CMK (cell line): ENCODE measurements around the gene LTBP2.

ENCODE experiments used
- DNase-seq: peaks from one replicate; pipeline ENCODE4 v3.0.0-alpha.2; 2010; ENCODE audit warnings: low read depth

Gene LTBP2

GRCh38 chr14:74638066-74638465, 26.0 kb upstream of the LTBP2 start:
- no peak for DNase-seq

- DNase-seq, result no peak
Measured at GRCh38 chr14:74637178-74637550, 25.1 kb upstream of the LTBP2 start.

GRCh38 chr14:74636424-74637177, 24.6 kb upstream of the LTBP2 start:
- DNase-seq, result no peak

- DNase-seq, result no peak
Measured at GRCh38 chr14:74635847-74636246, 23.8 kb upstream of the LTBP2 start.

- no peak for DNase-seq
Measured at GRCh38 chr14:74634964-74635363, 22.9 kb upstream of the LTBP2 start.

GRCh38 chr14:74634481-74634880, 22.4 kb upstream of the LTBP2 start:
- DNase-seq, result no peak

GRCh38 chr14:74630881-74631690, 19.0 kb upstream of the LTBP2 start:
- DNase-seq, result no peak

GRCh38 chr14:74628418-74628817, 16.4 kb upstream of the LTBP2 start:
- no peak for DNase-seq

- no peak for DNase-seq
Measured at GRCh38 chr14:74627076-74627475, 15.0 kb upstream of the LTBP2 start.

GRCh38 chr14:74622257-74622656, 10.2 kb upstream of the LTBP2 start:
- DNase-seq, result no peak

GRCh38 chr14:74621556-74621955, 9.5 kb upstream of the LTBP2 start:
- no peak for DNase-seq

- DNase-seq, result no peak
Measured at GRCh38 chr14:74620923-74621322, 8.9 kb upstream of the LTBP2 start.

GRCh38 chr14:74620497-74620921, 8.5 kb upstream of the LTBP2 start:
- DNase-seq, result no peak

- DNase-seq, result no peak
Measured at GRCh38 chr14:74619672-74620131, 7.7 kb upstream of the LTBP2 start.

GRCh38 chr14:74618078-74618952, 6.3 kb upstream of the LTBP2 start:
- no peak for DNase-seq

- DNase-seq, result no peak
Measured at GRCh38 chr14:74616996-74617700, 5.1 kb upstream of the LTBP2 start.

GRCh38 chr14:74616507-74616906, 4.5 kb upstream of the LTBP2 start:
- DNase-seq, result no peak

- no peak for DNase-seq
Measured at GRCh38 chr14:74615735-74616134, 3.7 kb upstream of the LTBP2 start.

- DNase-seq, result no peak
Measured at GRCh38 chr14:74614508-74615495, 2.8 kb upstream of the LTBP2 start.

- DNase-seq, result no peak
Measured at GRCh38 chr14:74613211-74613914, 1.3 kb upstream of the LTBP2 start.
